Measurements from ENCODE around the gene ZCCHC12. TPM values are rescaled to one million over a fixed set of nuclear protein-coding genes. Genes with fewer than 3 reads are reported as not detected.

ZCCHC12 gene
- total RNA-seq, 1 experiment from 2014 or later = 0.45 TPM

- no peak overlapping the region for H3K4me3 ChIP-seq (ENCODE audit: insufficient read depth, low read depth, low read length)
- H3K36me3 ChIP-seq (replicated peaks; ENCODE audit: control insufficient read depth, insufficient read depth, low read length) = no peaks in the 10 kb centered on the region
- no peak for DNase-seq
- no peaks in the 10 kb centered on the region for H3K27me3 ChIP-seq (ENCODE audit: control insufficient read depth, insufficient read depth, low read length)
Measured at GRCh38 chrX:118855681-118856310, 32.2 kb downstream of the ZCCHC12 start.

- DNase-seq = no peak
- H3K27me3 ChIP-seq (ENCODE audit: control insufficient read depth, insufficient read depth, low read length) = no peaks in the 10 kb centered on the region
- H3K4me3 ChIP-seq (ENCODE audit: insufficient read depth, low read depth, low read length) = no peak overlapping the region
- H3K36me3 ChIP-seq (replicated peaks; ENCODE audit: control insufficient read depth, insufficient read depth, low read length) = no peaks in the 10 kb centered on the region
Measured at GRCh38 chrX:118857006-118857405, 33.4 kb downstream of the ZCCHC12 start.

DNA sequence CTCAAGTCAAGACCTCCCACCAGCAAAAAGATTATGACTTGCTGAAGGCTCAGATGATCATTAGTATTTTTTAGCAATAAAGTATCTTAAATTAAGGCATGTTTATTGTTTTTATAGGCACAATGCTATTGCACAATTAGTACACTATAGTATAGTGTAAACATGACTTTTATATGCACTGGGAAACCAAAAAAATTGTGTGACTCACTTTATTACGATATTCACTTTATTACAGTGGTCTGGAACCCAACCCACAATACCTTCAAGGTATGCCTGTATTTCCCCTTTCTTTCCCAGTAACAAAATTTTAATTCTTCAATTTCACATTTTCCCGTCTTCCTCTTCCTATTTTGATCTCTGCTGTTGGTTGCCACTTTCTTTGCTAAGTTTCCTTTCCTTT is 37.7 kb downstream of the ZCCHC12 start:
- no peak for DNase-seq
- no peak overlapping the region for H3K4me3 ChIP-seq (ENCODE audit: insufficient read depth, low read depth, low read length)
- no peaks in the 10 kb centered on the region for H3K27me3 ChIP-seq (ENCODE audit: control insufficient read depth, insufficient read depth, low read length)
- no peaks in the 10 kb centered on the region for H3K36me3 ChIP-seq (replicated peaks; ENCODE audit: control insufficient read depth, insufficient read depth, low read length)

- H3K36me3 ChIP-seq (replicated peaks; ENCODE audit: control insufficient read depth, insufficient read depth, low read length) = no peaks in the 10 kb centered on the region
- H3K4me3 ChIP-seq (ENCODE audit: insufficient read depth, low read depth, low read length) = no peak overlapping the region
- H3K27me3 ChIP-seq (ENCODE audit: control insufficient read depth, insufficient read depth, low read length) = no peaks in the 10 kb centered on the region
- no peak for DNase-seq
Measured at GRCh38 chrX:118862091-118862490, 38.5 kb downstream of the ZCCHC12 start.

- Histone ChIP-seq H3K27me3 (ENCODE audit: control insufficient read depth, insufficient read depth, low read length) (no peaks in the 10 kb centered on the region), H3K36me3 (replicated peaks; ENCODE audit: control insufficient read depth, insufficient read depth, low read length) (no peaks in the 10 kb centered on the region), H3K4me3 (ENCODE audit: insufficient read depth, low read depth, low read length) (no peak overlapping the region)
- DNase-seq = no peak
Measured at GRCh38 chrX:118862979-118863378, 39.4 kb downstream of the ZCCHC12 start.

GRCh38 chrX:118864063-118864635 is 40.5 kb downstream of the ZCCHC12 start:
- no peak for DNase-seq
- no peak overlapping the region for H3K4me3 ChIP-seq (ENCODE audit: insufficient read depth, low read depth, low read length)
- no peaks in the 10 kb centered on the region for H3K36me3 ChIP-seq (replicated peaks; ENCODE audit: control insufficient read depth, insufficient read depth, low read length)
- no peaks in the 10 kb centered on the region for H3K27me3 ChIP-seq (ENCODE audit: control insufficient read depth, insufficient read depth, low read length)

- no peaks in the 10 kb centered on the region for H3K36me3 ChIP-seq (replicated peaks; ENCODE audit: control insufficient read depth, insufficient read depth, low read length)
- no peak for DNase-seq
Measured at GRCh38 chrX:118865231-118865630, 41.6 kb downstream of the ZCCHC12 start.

GRCh38 chrX:118867251-118867650 is 43.6 kb downstream of the ZCCHC12 start:
- Histone ChIP-seq H3K27me3 (ENCODE audit: control insufficient read depth, insufficient read depth, low read length) (no peaks in the 10 kb centered on the region), H3K36me3 (replicated peaks; ENCODE audit: control insufficient read depth, insufficient read depth, low read length) (no peaks in the 10 kb centered on the region), H3K4me3 (ENCODE audit: insufficient read depth, low read depth, low read length) (no peak overlapping the region)
- DNase-seq = no peak

More at GRCh38 chrX:118865231-118865630, 41.6 kb downstream of the ZCCHC12 start:
- no peak overlapping the region for H3K4me3 ChIP-seq (ENCODE audit: insufficient read depth, low read depth, low read length)
- no peaks in the 10 kb centered on the region for H3K27me3 ChIP-seq (ENCODE audit: control insufficient read depth, insufficient read depth, low read length)

- Histone ChIP-seq H3K27me3 (ENCODE audit: control insufficient read depth, insufficient read depth, low read length) (no peaks in the 10 kb centered on the region), H3K4me3 (ENCODE audit: insufficient read depth, low read depth, low read length) (no peak overlapping the region), H3K36me3 (replicated peaks; ENCODE audit: control insufficient read depth, insufficient read depth, low read length) (no peaks in the 10 kb centered on the region)
- DNase-seq = no peak
Measured at GRCh38 chrX:118872102-118872566, 48.5 kb downstream of the ZCCHC12 start.

Other genes with a start within 250 kb of the ZCCHC12 start
- gene IL13RA1, start 96.2 kb upstream of the ZCCHC12 start, total RNA-seq (2014; rRNA removed; shearing (Covaris generic)) = 15.1 and 16.6 TPM in 2 replicates
- 0.10 TPM in 1 of 2 replicates, not detected in the other for gene LONRF3, start 150.8 kb downstream of the ZCCHC12 start, total RNA-seq (2014; rRNA removed; shearing (Covaris generic))
- not detected in 2 replicates for gene CT47C1, start 249.2 kb downstream of the ZCCHC12 start, total RNA-seq (2014; rRNA removed; shearing (Covaris generic))